Stimulated activated CD8-positive, alpha-beta memory T cell treated with anti-CD3 and anti-CD28 coated beads, Interleukin-4, amount 100 ng/mL, for 4 hours (primary cell): ENCODE data around the gene G6PC2.
"Not testable (repeated sequence)": the region's sequence is repeated elsewhere in the genome, so short reads cannot be mapped to it uniquely, and the experiment has no call there.

ENCODE experiments used
- DNase-seq, 2 donors: peaks; one replicate each; pipeline ENCODE4 v3.0.0-alpha.2; 2020; ENCODE audit warnings: low read depth in 2 of 2, low spot score in 1 of 2

Gene G6PC2

GRCh38 chr2:168901003-168901402, at the start of gene G6PC2:
Gene G6PC2, plus strand, starts transcription at chr2:168901291. Its CDS starts 41 bp downstream, at chr2:168901332.
- DNase-seq: no peak

DNA sequence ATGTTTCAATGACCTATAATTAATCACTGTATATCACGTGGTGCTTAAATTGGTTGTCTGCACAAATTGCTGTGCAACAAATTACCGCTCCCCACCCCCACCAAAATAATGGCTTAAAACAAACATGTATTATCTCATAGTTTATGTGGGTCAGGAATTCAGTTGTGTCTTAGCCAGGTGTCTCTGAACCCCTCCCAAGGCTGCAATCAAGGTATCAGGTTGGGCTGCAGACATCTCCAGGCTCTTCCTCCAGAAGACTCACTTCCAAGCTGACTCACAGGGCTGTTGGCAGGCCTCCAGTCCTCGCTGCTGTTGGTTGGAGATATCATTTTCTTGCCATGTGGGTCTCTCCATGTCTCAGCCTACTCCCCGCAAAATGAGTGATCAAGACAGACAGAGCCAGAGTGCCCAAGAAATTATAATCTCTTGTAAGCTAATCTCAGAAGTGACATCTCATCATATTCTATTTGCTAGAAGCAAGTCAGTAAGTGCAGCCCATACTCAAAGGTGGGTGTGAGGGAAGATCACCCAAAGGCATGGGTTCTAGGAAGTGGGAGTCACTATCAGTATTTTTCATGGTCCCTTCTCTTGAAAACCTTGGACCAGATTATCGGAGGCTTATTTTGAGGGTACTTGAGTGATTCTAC, 49.3 kb upstream of the G6PC2 start:
- no peak for DNase-seq

- no peak for DNase-seq
Observed at GRCh38 chr2:168852481-168852880, 48.6 kb upstream of the G6PC2 start.

- no peak for DNase-seq
Observed at GRCh38 chr2:168853471-168853870, 47.6 kb upstream of the G6PC2 start.

- DNase-seq: no peak
Observed at GRCh38 chr2:168854651-168855050, 46.4 kb upstream of the G6PC2 start.

DNA sequence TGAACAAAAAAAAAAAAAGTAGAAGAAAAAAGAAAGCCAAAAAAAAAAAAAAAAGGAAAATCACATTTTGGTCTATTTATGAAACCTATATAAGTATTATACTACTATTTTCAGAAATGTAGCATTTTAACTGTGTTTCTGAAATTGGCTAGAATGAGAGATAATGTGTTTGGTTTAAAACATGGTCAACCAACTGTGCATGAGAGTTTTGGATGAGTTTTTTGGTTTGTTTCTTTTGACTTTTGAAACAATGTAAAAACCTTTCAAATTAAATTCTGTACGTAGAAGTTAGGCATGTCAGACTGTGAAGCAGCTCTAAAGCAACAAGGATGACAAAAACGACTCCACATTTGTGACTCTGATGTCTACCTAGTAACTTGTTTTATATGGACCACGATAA, 45.5 kb upstream of the G6PC2 start:
- no peak for DNase-seq

DNA sequence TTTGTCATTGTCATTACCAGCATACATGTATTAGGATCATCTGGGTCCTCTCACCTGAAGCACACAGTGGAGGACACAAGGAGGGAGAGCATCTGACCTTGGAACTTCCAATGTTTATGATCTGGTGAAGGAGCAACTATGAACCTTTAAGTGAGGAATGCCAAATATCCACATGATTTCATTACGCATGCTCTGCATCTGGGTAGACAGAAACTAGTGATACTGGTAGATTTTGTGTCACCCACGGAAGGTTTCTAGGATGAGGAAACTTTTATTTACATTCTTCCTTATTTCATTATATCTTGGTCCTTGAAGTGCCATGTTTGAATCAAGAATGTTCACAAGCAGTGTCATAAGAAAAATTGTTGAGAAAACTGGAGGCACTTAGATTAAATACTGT, 42.9 kb upstream of the G6PC2 start:
- no peak for DNase-seq

- not testable (repeated sequence) for DNase-seq
Observed at GRCh38 chr2:168867164-168867563, 33.9 kb upstream of the G6PC2 start.

- not testable (repeated sequence) for DNase-seq
Observed at GRCh38 chr2:168870369-168870768, 30.7 kb upstream of the G6PC2 start.

DNA sequence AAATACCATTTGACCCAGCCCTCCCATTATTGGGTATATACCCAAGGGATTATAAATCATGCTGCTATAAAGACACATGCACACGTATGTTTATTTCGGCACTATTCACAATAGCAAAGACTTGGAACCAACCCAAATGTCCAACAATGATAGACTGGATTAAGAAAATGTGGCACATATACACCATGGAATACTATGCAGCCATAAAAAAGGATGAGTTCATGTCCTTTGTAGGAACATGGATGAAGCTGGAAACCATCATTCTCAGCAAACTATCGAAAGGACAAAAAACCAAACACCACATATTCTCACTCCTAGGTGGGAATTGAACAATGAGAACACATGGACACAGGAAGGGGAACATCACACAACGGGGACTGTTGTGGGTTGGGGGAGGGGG, 30.3 kb upstream of the G6PC2 start:
- not testable (repeated sequence) for DNase-seq

GRCh38 chr2:168874368-168875054, 26.6 kb upstream of the G6PC2 start:
- no peak for DNase-seq

- not testable (repeated sequence) for DNase-seq
Observed at GRCh38 chr2:168882163-168882562, 18.9 kb upstream of the G6PC2 start.

DNA sequence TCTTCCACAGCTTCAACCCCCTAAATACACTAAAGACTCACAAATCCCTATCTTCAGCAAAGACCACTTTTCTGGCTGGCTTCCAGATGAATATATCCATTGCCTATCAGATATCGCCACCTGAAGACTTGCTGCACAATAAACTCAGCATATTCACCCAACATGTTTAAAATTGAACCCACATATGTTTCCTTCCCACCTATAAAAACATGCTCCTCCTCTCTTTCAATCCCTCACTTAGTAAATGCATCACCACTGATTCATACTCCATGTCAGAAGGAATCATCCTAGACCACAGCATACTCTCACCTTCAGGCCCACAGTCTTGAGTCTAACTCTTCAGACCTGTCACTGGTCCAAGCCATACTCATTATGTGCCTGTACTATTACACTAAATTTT, 16.1 kb upstream of the G6PC2 start:
- DNase-seq: no peak

GRCh38 chr2:168889635-168890005, 11.5 kb upstream of the G6PC2 start:
- no peak for DNase-seq

DNA sequence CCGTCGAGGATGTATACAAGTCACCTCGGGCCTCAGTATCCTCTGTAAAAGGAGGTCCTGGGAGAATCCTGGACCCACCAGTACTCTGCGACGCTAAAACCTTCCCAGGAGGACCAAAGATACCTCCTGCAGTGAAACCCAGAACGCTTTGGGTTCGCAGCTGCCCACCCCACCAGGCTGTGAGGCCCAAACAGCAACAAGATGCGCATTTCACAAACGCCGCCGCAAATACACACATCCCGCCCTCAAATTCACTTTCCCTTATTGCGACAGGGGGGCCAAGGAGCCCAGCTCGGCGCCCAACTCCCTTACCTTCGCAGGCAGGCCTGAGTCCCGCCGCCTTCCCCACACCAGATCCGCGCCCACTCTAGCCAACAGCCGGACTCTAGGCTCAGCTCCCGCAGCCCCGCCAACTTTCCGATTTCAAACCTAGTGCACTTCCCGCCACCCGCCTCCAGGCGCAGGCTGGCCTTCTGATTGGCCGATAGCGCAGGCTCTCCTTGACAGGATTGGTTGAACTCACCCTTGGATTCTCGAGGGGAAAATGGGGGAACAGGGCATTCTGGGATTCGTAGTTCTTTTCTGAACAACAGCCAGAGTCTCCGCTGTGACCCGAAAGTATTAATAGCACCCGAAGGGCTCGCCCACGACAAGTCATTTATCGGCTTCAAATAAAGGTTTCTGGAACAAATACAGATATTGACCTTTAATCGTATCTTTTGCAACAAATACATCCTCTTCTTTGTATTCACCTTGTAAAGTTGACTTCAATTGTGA, 10.9 kb upstream of the G6PC2 start, which contains the start of gene SPC25:
Gene SPC25 (minus strand): TSS at position 425 of the 777 bp plus-strand sequence. CDS start 911 bp downstream, outside the sequence.
- DNase-seq: peak; percentile 58 to 63

GRCh38 chr2:168892327-168892726, 8.8 kb upstream of the G6PC2 start:
- DNase-seq: no peak

- no peak for DNase-seq
Observed at GRCh38 chr2:168894101-168894500, 7.0 kb upstream of the G6PC2 start.

DNA sequence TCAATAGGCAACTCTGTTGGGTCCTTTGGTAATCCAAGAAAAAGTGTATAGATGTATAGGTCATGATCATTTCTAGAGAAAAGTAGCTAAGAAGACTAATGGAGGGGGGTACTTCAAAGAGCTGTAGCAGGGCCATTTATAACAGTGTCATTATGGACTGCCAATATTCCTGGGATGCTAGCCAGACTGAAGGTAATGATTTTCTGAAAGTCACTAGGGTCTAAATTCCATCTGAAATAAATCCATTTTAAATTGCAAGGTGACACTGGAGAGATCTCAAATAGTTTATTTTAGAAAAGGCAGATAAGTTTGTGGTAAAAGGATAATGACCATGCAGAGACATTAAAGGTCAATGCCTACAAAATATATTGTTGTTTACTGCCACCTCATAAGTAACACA, 6.4 kb upstream of the G6PC2 start:
- DNase-seq: no peak

GRCh38 chr2:168895771-168896170, 5.3 kb upstream of the G6PC2 start:
- DNase-seq: no peak

DNA sequence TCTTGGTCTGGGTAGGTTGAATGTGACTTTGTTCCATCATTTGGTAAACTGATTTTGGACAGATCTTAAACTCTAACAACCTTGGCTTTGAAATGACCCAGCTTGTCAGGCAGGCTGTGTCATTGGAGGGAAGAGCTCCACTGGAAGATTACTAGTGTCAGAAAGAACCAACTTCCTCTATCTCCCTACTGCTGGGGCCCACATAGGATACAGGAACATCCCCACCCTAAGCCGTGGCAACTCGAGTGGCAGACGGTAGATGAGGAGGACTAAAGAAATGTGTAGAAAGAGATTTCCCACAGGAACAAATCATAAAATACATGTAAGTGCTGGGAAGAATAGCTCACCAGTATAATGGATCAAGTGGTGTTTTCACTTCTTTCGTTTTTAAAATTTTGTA, 4.3 kb upstream of the G6PC2 start:
- no peak for DNase-seq

DNA sequence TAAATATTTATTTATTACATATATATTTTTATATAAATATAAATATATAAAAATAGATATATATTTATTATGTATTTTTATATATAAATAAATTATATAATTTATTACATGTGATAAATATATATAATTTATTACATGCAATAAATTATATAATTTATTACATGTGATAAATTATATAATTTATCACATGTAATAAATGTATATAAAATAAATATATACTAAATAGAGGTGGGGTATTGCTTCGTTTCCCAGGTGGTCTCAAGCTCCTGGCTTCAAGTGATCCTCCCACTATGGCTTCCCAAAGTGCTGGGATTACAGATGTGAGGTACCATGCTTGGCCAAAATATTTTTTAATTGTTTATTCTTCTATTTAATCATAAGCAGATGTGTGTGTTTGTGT, 3.6 kb upstream of the G6PC2 start:
- no peak for DNase-seq

- no peak for DNase-seq
Observed at GRCh38 chr2:168903888-168904287, 2.8 kb downstream of the G6PC2 start.
